IMR-90 (cell line): ENCODE measurements around the gene GPR107. TPM values are rescaled to one million over a fixed set of nuclear protein-coding genes. Genes with fewer than 3 reads are reported as not detected.

Experiments
- ATAC-seq: fragments of 200-7000 bp; cut with Tn5 transposase; 2 replicates; pipeline ENCODE4 v1.9.1; 2020; ENCODE audit warnings: low read depth, mild to moderate bottlenecking, moderate library complexity
- BruUV-seq: library from RNA; stranded (reverse); fragments of 400-500 nt; replicated peaks from 2 replicates; lab custom pipeline; 2021; lab: Mats Ljungman, UMichigan
- CTCF ChIA-PET: fragments of 300-600 bp; formaldehyde crosslinking; extraction: SDS; loops from one replicate; lab custom pipeline; 2021; ENCODE audit warnings: antibody characterized with exemption; lab: Yijun Ruan, JAX
- POLR2A ChIA-PET: fragments of 300-600 bp; sonication (Branson Sonifier 250); formaldehyde crosslinking; loops from one replicate; lab custom pipeline; 2022; ENCODE audit warnings: antibody characterized with exemption; ENCODE audit not compliant: unreplicated experiment; lab: Charles Lee
- DNase-seq: peaks from one replicate; pipeline ENCODE4 v3.0.0; 2013
- H2AFZ ChIP-seq: replicated peaks from 2 replicates; pipeline ENCODE3; 2013; ENCODE audit warnings: low read length, mild to moderate bottlenecking; ENCODE audit not compliant: poor library complexity
- H2AK5ac ChIP-seq: 2 replicates; pipeline ENCODE4 v1.6.1; 2013; ENCODE audit warnings: low read depth, low read length, inconsistent platforms
- H2AK9ac ChIP-seq: replicated peaks from 2 replicates; pipeline ENCODE3; 2013; ENCODE audit warnings: mild to moderate bottlenecking, low read depth, low read length, moderate library complexity; ENCODE audit not compliant: poor library complexity
- H2BK120ac ChIP-seq: 2 replicates; pipeline ENCODE4 v1.6.1; 2013; ENCODE audit warnings: low read depth, low read length, inconsistent platforms
- H2BK15ac ChIP-seq: 3 replicates; pipeline ENCODE4 v1.6.1; 2013; ENCODE audit warnings: low read depth, low read length, inconsistent platforms
- H2BK20ac ChIP-seq: 2 replicates; pipeline ENCODE4 v1.6.1; 2013; ENCODE audit warnings: low read depth, mild to moderate bottlenecking, inconsistent platforms, low read length, moderate library complexity
- H2BK5ac ChIP-seq: 2 replicates; pipeline ENCODE4 v1.6.1; 2013; ENCODE audit warnings: mild to moderate bottlenecking, low read depth, low read length, inconsistent platforms; ENCODE audit not compliant: poor library complexity, severe bottlenecking
- H3K14ac ChIP-seq: replicated peaks from 2 replicates; pipeline ENCODE4 v1.6.1; 2013; ENCODE audit warnings: low read depth, low read length, inconsistent platforms
- H3K18ac ChIP-seq: 2 replicates; pipeline ENCODE4 v1.6.1; 2013; ENCODE audit warnings: low read depth, low read length, control low read depth
- H3K23ac ChIP-seq: 2 replicates; pipeline ENCODE4 v1.6.1; 2013; ENCODE audit warnings: low read depth, low read length, inconsistent platforms
- H3K27ac ChIP-seq: 2 replicates; pipeline ENCODE4 v1.5.1; 2013; ENCODE audit warnings: mild to moderate bottlenecking, control low read depth, low read length; ENCODE audit not compliant: insufficient read depth
- H3K27me3 ChIP-seq: 2 replicates; pipeline ENCODE4 v1.6.1; 2013; ENCODE audit warnings: low read length; ENCODE audit not compliant: control insufficient read depth, insufficient read depth
- H3K36me3 ChIP-seq: 2 replicates; pipeline ENCODE4 v1.6.1; 2013; ENCODE audit warnings: low read length, mixed read lengths; ENCODE audit not compliant: control insufficient read depth, insufficient read depth
- H3K4ac ChIP-seq: 2 replicates; pipeline ENCODE4 v1.6.1; 2013; ENCODE audit warnings: low read depth, low read length, inconsistent platforms
- H3K4me1 ChIP-seq: 2 replicates; pipeline ENCODE4 v1.6.1; 2013; ENCODE audit warnings: low read length, mixed read lengths; ENCODE audit not compliant: control insufficient read depth, insufficient read depth
- H3K4me2 ChIP-seq: 2 replicates; pipeline ENCODE4 v1.6.1; 2013; ENCODE audit warnings: low read depth, mild to moderate bottlenecking, control low read depth, low read length, moderate library complexity
- H3K4me3 ChIP-seq: 2 replicates; pipeline ENCODE4 v1.5.1; 2013; ENCODE audit warnings: low read depth, mild to moderate bottlenecking, control low read depth, low read length, moderate library complexity; ENCODE audit not compliant: insufficient read depth
- H3K56ac ChIP-seq: 2 replicates; pipeline ENCODE4 v1.6.1; 2013; ENCODE audit warnings: low read length, inconsistent platforms; ENCODE audit not compliant: insufficient read depth; ENCODE audit errors: extremely low read depth
- H3K79me1 ChIP-seq, 2 experiments: 2 replicates each; pipeline ENCODE4 v1.6.1; 2013; ENCODE audit warnings: low read length in 2 of 2, inconsistent platforms in 1 of 2, low read depth in 1 of 2
- H3K9ac ChIP-seq: 2 replicates; pipeline ENCODE4 v1.6.1; 2013; ENCODE audit warnings: low read depth, low read length, control low read depth
- H3K9me1 ChIP-seq: 2 replicates; pipeline ENCODE4 v1.6.1; 2013; ENCODE audit warnings: low read length, inconsistent platforms; ENCODE audit not compliant: insufficient read depth
- H3K9me3 ChIP-seq: 2 replicates; pipeline ENCODE4 v1.6.1; 2013; ENCODE audit warnings: low read length; ENCODE audit not compliant: control insufficient read depth, insufficient read depth
- H4K20me1 ChIP-seq: 2 replicates; pipeline ENCODE4 v1.6.1; 2013; ENCODE audit warnings: low read length, inconsistent platforms; ENCODE audit not compliant: insufficient read depth
- H4K5ac ChIP-seq: 2 replicates; pipeline ENCODE4 v1.6.1; 2013; ENCODE audit warnings: mild to moderate bottlenecking, low read depth, low read length, control low read depth
- H4K8ac ChIP-seq, 2 experiments: 2 replicates each; pipeline ENCODE4 v1.6.1; 2013; ENCODE audit warnings: low read depth in 2 of 2, low read length in 2 of 2, control low read depth in 1 of 2, inconsistent platforms in 1 of 2
- H4K91ac ChIP-seq: 2 replicates; pipeline ENCODE4 v1.6.1; 2013; ENCODE audit warnings: low read depth, low read length, inconsistent platforms; ENCODE audit not compliant: insufficient read depth
- CTCF ChIP-seq: conservative IDR thresholded peaks from 2 replicates; pipeline ENCODE4 v1.5.1; 2012; ENCODE audit warnings: mild to moderate bottlenecking, low read depth, low read length, improper control_type of control experiment
- RAD21 ChIP-seq: IDR thresholded peaks from 2 replicates; pipeline ENCODE4 v1.6.1; 2012; ENCODE audit warnings: low read length, improper control_type of control experiment
- WGBS, 2 experiments: methylation state at CpG; one replicate each; pipeline versions ENCODE4 v1.1.5 to v1.1.7; 2013; ENCODE audit warnings: missing lambda C conversion rate in 2 of 2; ENCODE audit not compliant: insufficient read length in 1 of 2; ENCODE audit errors: extremely low coverage in 2 of 2; 5-methylcytosine and 5-hydroxymethylcytosine counted together
- dilution Hi-C: fragments of 300-500 bp; cut with HindIII; formaldehyde crosslinking; loops from one replicate; pipeline ENCODE4 v1.14.3; 2018; ENCODE audit warnings: low sequenced_read_pairs; ENCODE audit not compliant: unreplicated experiment
- in situ Hi-C: fragments of 300-500 bp; cut with MboI; formaldehyde crosslinking; loops from 3 replicates; pipeline ENCODE4 v1.14.3; 2019; ENCODE audit warnings: low sequenced_read_pairs, inconsistent platforms, mixed read lengths
- intact Hi-C: fragments of 100-400 bp; cut with micrococcal nuclease; formaldehyde crosslinking; loops from 2 replicates; pipeline ENCODE4 v1.10.0; 2022
- polyA plus RNA-seq, 3 experiments: library from polyadenylated mRNA; depleted of rRNA; stranded (reverse); fragments of >200 nt; gene quantifications; 2 replicates each; pipeline ENCODE4 v1.2.3, GENCODE V29; 2012; ENCODE audit warnings: low replicate concordance in 1 of 3
- total RNA-seq: library from RNA; depleted of rRNA; stranded (reverse); fragments of >200 nt; gene quantifications from 2 replicates; pipeline ENCODE4 v1.2.3, GENCODE V29; 2012

The GPR107 gene
- total and polyA plus RNA-seq, 2 of the 4 experiments (the other 2 are of a cell fraction): 16.7 to 21.6 TPM

- H3K9me3 ChIP-seq: no peaks in the 10 kb centered on the region
- H3K79me1 ChIP-seq: peaks cover 41 to 86% of the 10 kb centered on the region in 2 experiments
- dilution Hi-C loops (no loop called here), intact Hi-C loops (no loop called here), in situ Hi-C loops (loop anchor here (25.0 kb wide), 1 partner anchor 182 kb away; no protein-coding TSS in a partner anchor)
- no TSS peak for BruUV-seq
- no peak overlapping the region for H3K4me2 ChIP-seq
- no peak overlapping the region for H2AK9ac ChIP-seq
- H3K56ac ChIP-seq: no peak overlapping the region
- no peak overlapping the region for H3K4me3 ChIP-seq
- no peak overlapping the region for H3K9ac ChIP-seq
- H2BK20ac ChIP-seq: no peak overlapping the region
- H3K27me3 ChIP-seq: no peaks in the 10 kb centered on the region
- no peak overlapping the region for H4K8ac ChIP-seq
- H2AK5ac ChIP-seq: no peak overlapping the region
- ATAC-seq (no peak), DNase-seq (no peak)
- peaks cover 5% of the 10 kb centered on the region for H3K9me1 ChIP-seq
- no peak overlapping the region for H3K23ac ChIP-seq
- H3K27ac ChIP-seq: no peak overlapping the region
- no peak overlapping the region for H3K18ac ChIP-seq
- H3K4ac ChIP-seq: no peak overlapping the region
- no peak overlapping the region for H2BK5ac ChIP-seq
- peaks cover 69% of the 10 kb centered on the region for H4K20me1 ChIP-seq
- WGBS, 2 experiments: no CpG with 5 or more reads among the region's 1 CpG
- no peak overlapping the region for H2BK15ac ChIP-seq
- H4K5ac ChIP-seq: no peak overlapping the region
- no peaks in the 10 kb centered on the region; the same call in 1 of the 2 replicates for H3K36me3 ChIP-seq
- H3K14ac ChIP-seq: no peak overlapping the region
- POLR2A ChIA-PET: interaction anchor here (0.7 kb wide), 1 partner anchor 472 kb away, joined by 4 read pairs; no protein-coding TSS in a partner anchor
- H4K91ac ChIP-seq: no peak overlapping the region
- H2BK120ac ChIP-seq: no peak overlapping the region
- peaks cover 4% of the 10 kb centered on the region; the same call in 1 of the 2 replicates for H3K4me1 ChIP-seq
- no peak overlapping the region for H2AFZ ChIP-seq
- TF ChIP-seq RAD21 (no peak), CTCF (no peak)
- CTCF ChIA-PET: no interaction called here
Observed at GRCh38 chr9:130069048-130069447, 15.3 kb downstream of the GPR107 start.
